ENCODE results near the gene KIF22. TPM values are rescaled to one million over a fixed set of nuclear protein-coding genes. Genes with fewer than 3 reads are reported as not detected.
"Not testable (repeated sequence)": the region's sequence is repeated elsewhere in the genome, so short reads cannot be mapped to it uniquely, and the experiment has no call there.

The KIF22 gene
- polyA plus RNA-seq, 1 of the 3 experiments (the other 2 are of a cell fraction), result 64.1 TPM

GRCh38 chr16:29757950-29758466 is 32.5 kb upstream of the KIF22 start:
- no peaks in the 10 kb centered on the region for H3K9me3 ChIP-seq
- no peak overlapping the region for H3K9ac ChIP-seq
- H2AFZ ChIP-seq (ENCODE audit: low read depth), result no peak overlapping the region
- no peaks in the 10 kb centered on the region for H3K4me1 ChIP-seq (ENCODE audit: control insufficient read depth in 1 of 2, insufficient read depth in 2 of 2, low read depth in 1 of 2, low read length in 1 of 2)
- H4K20me1 ChIP-seq (ENCODE audit: insufficient read depth), result no peaks in the 10 kb centered on the region
- H3K4me3 ChIP-seq (ENCODE audit: low read depth in 2 of 2, low read length in 1 of 2), result no peak overlapping the region
- DNase-seq, result no peak
- WGBS (ENCODE audit: low lambda C conversion rate), result 71% methylated on average over 6 of the region's 6 CpGs
- no peaks in the 10 kb centered on the region for H3K9me2 ChIP-seq
- no peak overlapping the region for H3K27ac ChIP-seq (ENCODE audit: low read depth in 2 of 2, low read length in 1 of 2)
- H3K27me3 ChIP-seq (ENCODE audit: insufficient read depth), result no peaks in the 10 kb centered on the region
- H3K36me3 ChIP-seq (replicated peaks in 1 of 2; ENCODE audit: control insufficient read depth in 1 of 2, insufficient read depth in 2 of 2, low read length in 1 of 2), result no peaks in the 10 kb centered on the region
- no peak overlapping the region for H3K4me2 ChIP-seq
- no peaks in the 10 kb centered on the region for H3K79me2 ChIP-seq (ENCODE audit: insufficient read depth)
- TF ChIP-seq RCOR1 (IDR thresholded peaks at IDR 0.05; ENCODE audit: low read length) (no peak), POLR2AphosphoS5 (IDR thresholded peaks at IDR 0.05; ENCODE audit: low read depth, low read length) (no peak), NRF1 (IDR thresholded peaks at IDR 0.05; ENCODE audit: low read depth, low read length) (no peak), RXRA (IDR thresholded peaks at IDR 0.05; ENCODE audit: borderline replicate concordance, low read depth) (no peak), NFIC (IDR thresholded peaks at IDR 0.05; ENCODE audit: borderline replicate concordance) (no peak), FOXJ3 (CRISPR knock-in tag; IDR thresholded peaks at IDR 0.05) (no peak), YY1 (IDR thresholded peaks at IDR 0.05; ENCODE audit: low read depth) (no peak), GABPA (IDR thresholded peaks at IDR 0.05; ENCODE audit: low read depth) (no peak), JUND (IDR thresholded peaks at IDR 0.05) (no peak), TCF12 (IDR thresholded peaks at IDR 0.05) (no peak), RAD21 (IDR thresholded peaks at IDR 0.05; ENCODE audit: low read length) (no peak)
- TF ChIP-seq, protein P1, sequence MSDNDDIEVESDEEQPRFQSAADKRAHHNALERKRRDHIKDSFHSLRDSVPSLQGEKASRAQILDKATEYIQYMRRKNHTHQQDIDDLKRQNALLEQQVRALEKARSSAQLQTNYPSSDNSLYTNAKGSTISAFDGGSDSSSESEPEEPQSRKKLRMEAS (IDR thresholded peaks at IDR 0.05; ENCODE audit: low read depth), result no peak
- ChIA-PET POLR2A (no interaction called here), CTCF (no interaction called here)
- no peaks in the 10 kb centered on the region for H3F3A ChIP-seq (replicated peaks; ENCODE audit: insufficient read depth)

GRCh38 chr16:29760567-29761279 is 29.8 kb upstream of the KIF22 start:
- Histone ChIP-seq H3K4me2 (no peak overlapping the region), H3K27me3 (ENCODE audit: insufficient read depth) (no peaks in the 10 kb centered on the region), H3K9me2 (no peaks in the 10 kb centered on the region), H3K4me1 (ENCODE audit: control insufficient read depth in 1 of 2, insufficient read depth in 2 of 2, low read depth in 1 of 2, low read length in 1 of 2) (no peaks in the 10 kb centered on the region), H3K79me2 (ENCODE audit: insufficient read depth) (no peaks in the 10 kb centered on the region), H4K20me1 (ENCODE audit: insufficient read depth) (no peaks in the 10 kb centered on the region), H3K4me3 (ENCODE audit: low read depth in 2 of 2, low read length in 1 of 2) (no peak overlapping the region), H3K9me3 (no peaks in the 10 kb centered on the region), H2AFZ (ENCODE audit: low read depth) (no peak overlapping the region), H3K27ac (ENCODE audit: low read depth in 2 of 2, low read length in 1 of 2) (no peak overlapping the region), H3F3A (replicated peaks; ENCODE audit: insufficient read depth) (no peaks in the 10 kb centered on the region), H3K36me3 (replicated peaks in 1 of 2; ENCODE audit: control insufficient read depth in 1 of 2, insufficient read depth in 2 of 2, low read length in 1 of 2) (no peaks in the 10 kb centered on the region), H3K9ac (no peak overlapping the region)
- no peak for DNase-seq
- POLR2A ChIA-PET, result no interaction called here
- WGBS (ENCODE audit: low lambda C conversion rate), result 74% methylated on average over 9 of the region's 9 CpGs
- no peak for TF ChIP-seq IRF3 (IDR thresholded peaks at IDR 0.05; ENCODE audit: low read depth, low read length)
- CTCF ChIA-PET, result no interaction called here

GRCh38 chr16:29761280-29761651 is 29.3 kb upstream of the KIF22 start:
- H2AFZ ChIP-seq (ENCODE audit: low read depth); H3K27ac ChIP-seq (ENCODE audit: low read depth in 2 of 2, low read length in 1 of 2); H4K20me1 ChIP-seq (ENCODE audit: insufficient read depth); DNase-seq; H3K79me2 ChIP-seq (ENCODE audit: insufficient read depth); H3K4me1 ChIP-seq (ENCODE audit: control insufficient read depth in 1 of 2, insufficient read depth in 2 of 2, low read depth in 1 of 2, low read length in 1 of 2); H3K9me2 ChIP-seq; H3K27me3 ChIP-seq (ENCODE audit: insufficient read depth); CTCF ChIA-PET; H3K9me3 ChIP-seq; H3K36me3 ChIP-seq (replicated peaks in 1 of 2; ENCODE audit: control insufficient read depth in 1 of 2, insufficient read depth in 2 of 2, low read length in 1 of 2); H3K9ac ChIP-seq; POLR2A ChIA-PET; H3K4me2 ChIP-seq; H3F3A ChIP-seq (replicated peaks; ENCODE audit: insufficient read depth); H3K4me3 ChIP-seq (ENCODE audit: low read depth in 2 of 2, low read length in 1 of 2): not testable (repeated sequence)
- 66% methylated on average over 8 of the region's 8 CpGs for WGBS (ENCODE audit: low lambda C conversion rate)

Measured in SK-N-SH (cell line).